H1 (cell line): ENCODE results near the gene RNF144A. TPM values are rescaled to one million over a fixed set of nuclear protein-coding genes. Genes with fewer than 3 reads are reported as not detected.

Experiments
- BACH1 ChIP-seq: IDR thresholded peaks from 2 replicates; pipeline ENCODE4 v1.6.1; 2012; ENCODE audit warnings: low read length, improper control_type of control experiment
- CHD1 ChIP-seq: IDR thresholded peaks from 2 replicates; pipeline ENCODE4 v1.6.1; 2012; ENCODE audit warnings: low read depth, low read length, improper control_type of control experiment
- CHD7 ChIP-seq: fragments of 300-600 bp; sonication (generic); IDR thresholded peaks from 2 replicates; pipeline ENCODE4 v1.7.1; 2012; ENCODE audit warnings: low read length, moderate library complexity, mild to moderate bottlenecking, inconsistent platforms; ENCODE audit not compliant: insufficient replicate concordance
- CTBP2 ChIP-seq: IDR thresholded peaks from 2 replicates; pipeline ENCODE4 v1.7.0; 2011; ENCODE audit warnings: borderline replicate concordance, mild to moderate bottlenecking, moderate library complexity, mixed read lengths, low read length; ENCODE audit not compliant: insufficient read depth, insufficient read length
- MAFK ChIP-seq: IDR thresholded peaks from 2 replicates; pipeline ENCODE4 v1.6.1; 2012; ENCODE audit warnings: low read depth, mild to moderate bottlenecking, improper control_type of control experiment, low read length
- POLR2AphosphoS5 ChIP-seq: IDR thresholded peaks from 2 replicates; pipeline ENCODE4 v1.6.1; 2011; ENCODE audit warnings: low read depth, low read length
- RXRA ChIP-seq: IDR thresholded peaks from 2 replicates; pipeline ENCODE4 v1.6.1; 2011; ENCODE audit warnings: low read depth, mild to moderate bottlenecking, low read length, moderate library complexity; ENCODE audit not compliant: insufficient read depth
- SIRT6 ChIP-seq: IDR thresholded peaks from one replicate; pipeline ENCODE4 v1.7.1; 2012; ENCODE audit warnings: low read length, inconsistent platforms
- polyA plus RNA-seq, 7 experiments: library from polyadenylated mRNA; depleted of rRNA in 3 of 7; stranded (reverse) in 5 of 7; unstranded in 2 of 7; fragments of >200 nt in 5 of 7; fragments of 200-250 nt in 2 of 7; gene quantifications; 1 replicate in 5 of 7; 2 replicates in 1 of 7; 4 replicates in 1 of 7; pipeline versions ENCODE4 v1.2.1 to v1.2.3, GENCODE V29; 2011 to 2013; ENCODE audit warnings: missing spikeins in 2 of 7, mixed read lengths in 2 of 7
- total RNA-seq: library from RNA; stranded (reverse); fragmentation: NEBNext Ultra II Directional; extraction: Animal tissue kit (Norgen Biotek cat#: 25700); gene quantifications from 2 replicates; pipeline ENCODE4 v1.2.1, GENCODE V29; 2021

RNF144A gene
- total and polyA plus RNA-seq, 2 of the 8 experiments (the other 6 are each of a cell fraction or from before 2014, with no cell fraction given) = 14.0 to 15.0 TPM

DNA sequence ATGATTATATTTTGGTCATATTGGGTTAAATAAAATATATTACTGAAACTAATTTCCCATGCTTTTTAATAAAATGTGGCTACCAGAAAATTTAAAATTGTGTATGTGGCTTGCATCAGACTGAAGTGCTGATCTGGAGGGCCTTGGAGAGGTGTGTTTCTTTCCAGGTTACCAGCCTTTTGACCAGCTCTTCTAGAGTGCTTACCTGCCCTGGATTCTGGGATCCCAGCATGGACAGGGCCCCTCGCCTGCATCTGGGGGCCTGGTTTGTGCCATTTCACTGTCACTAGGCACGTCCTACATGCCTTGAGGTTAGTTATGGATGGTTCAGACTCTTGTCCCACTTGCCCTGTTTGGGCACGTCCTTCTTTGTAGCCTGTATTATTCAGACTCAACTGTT is 10.5 kb downstream of the RNF144A start (continued):
- TF ChIP-seq CHD7 (no peak), POLR2AphosphoS5 (no peak), MAFK (no peak), CTBP2 (no peak), BACH1 (no peak), SIRT6 (no peak), RXRA (no peak), CHD1 (no peak)
